Measurements from ENCODE around the gene USP33.

DNA sequence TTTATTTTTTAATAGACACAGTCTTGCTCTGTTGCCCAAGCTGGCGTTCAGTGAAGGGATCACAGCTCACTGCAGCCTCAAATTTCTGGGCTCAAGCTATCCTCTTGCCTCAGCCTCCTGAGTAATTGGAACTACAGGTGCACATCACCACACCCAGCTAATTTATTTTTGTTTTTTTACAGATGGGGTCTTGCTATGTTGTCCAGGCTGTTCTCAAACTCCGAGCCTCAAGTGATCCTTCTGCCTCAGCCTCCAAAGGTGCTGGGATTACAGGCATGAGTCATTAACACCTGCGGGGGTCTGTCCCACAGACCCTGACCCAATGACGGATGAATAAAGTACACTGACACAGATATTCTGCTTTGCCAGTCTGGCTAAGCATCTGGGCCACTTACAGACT, 43.6 kb downstream of the USP33 start:
- TF ChIP-seq, protein P1, sequence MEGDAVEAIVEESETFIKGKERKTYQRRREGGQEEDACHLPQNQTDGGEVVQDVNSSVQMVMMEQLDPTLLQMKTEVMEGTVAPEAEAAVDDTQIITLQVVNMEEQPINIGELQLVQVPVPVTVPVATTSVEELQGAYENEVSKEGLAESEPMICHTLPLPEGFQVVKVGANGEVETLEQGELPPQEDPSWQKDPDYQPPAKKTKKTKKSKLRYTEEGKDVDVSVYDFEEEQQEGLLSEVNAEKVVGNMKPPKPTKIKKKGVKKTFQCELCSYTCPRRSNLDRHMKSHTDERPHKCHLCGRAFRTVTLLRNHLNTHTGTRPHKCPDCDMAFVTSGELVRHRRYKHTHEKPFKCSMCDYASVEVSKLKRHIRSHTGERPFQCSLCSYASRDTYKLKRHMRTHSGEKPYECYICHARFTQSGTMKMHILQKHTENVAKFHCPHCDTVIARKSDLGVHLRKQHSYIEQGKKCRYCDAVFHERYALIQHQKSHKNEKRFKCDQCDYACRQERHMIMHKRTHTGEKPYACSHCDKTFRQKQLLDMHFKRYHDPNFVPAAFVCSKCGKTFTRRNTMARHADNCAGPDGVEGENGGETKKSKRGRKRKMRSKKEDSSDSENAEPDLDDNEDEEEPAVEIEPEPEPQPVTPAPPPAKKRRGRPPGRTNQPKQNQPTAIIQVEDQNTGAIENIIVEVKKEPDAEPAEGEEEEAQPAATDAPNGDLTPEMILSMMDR (IDR thresholded peaks at IDR 0.05): no peak
- TF ChIP-seq POLR2AphosphoS5 (IDR thresholded peaks at IDR 0.05) (no peak), POLR2A (IDR thresholded peaks at IDR 0.05) (no peak)
